Measurements from ENCODE around the gene CTNND2. TPM values are rescaled to one million over a fixed set of nuclear protein-coding genes. Genes with fewer than 3 reads are reported as not detected.
A peak's percentile ranks its signal among the peaks of the same experiment; 100 is the strongest.

The CTNND2 gene
- total and polyA plus RNA-seq, 8 donors = 9.2 to 62.8 (median 43.7) TPM

- intact Hi-C loops (cut with DNase I) = no loop called here
- 96 to 99% methylated on average over 5 of the region's 5 CpGs for WGBS, 2 donors
- no peak overlapping the region for H3K4me3 ChIP-seq
- H3K4me1 ChIP-seq = no peaks in the 10 kb centered on the region
- FAIRE-seq (no peak), ATAC-seq (no peak), DNase-seq (no peak)
- H3K27me3 ChIP-seq = no peaks in the 10 kb centered on the region
- TF ChIP-seq CTCF (IDR thresholded peaks at IDR 0.05) = no peak
- H3K9me3 ChIP-seq = no peaks in the 10 kb centered on the region
- H3K27ac ChIP-seq = no peak overlapping the region
- H3K36me3 ChIP-seq = no peaks in the 10 kb centered on the region
These were observed 856.6 kb downstream of the CTNND2 start for GRCh38 chr5:11047625-11048024.

DNA sequence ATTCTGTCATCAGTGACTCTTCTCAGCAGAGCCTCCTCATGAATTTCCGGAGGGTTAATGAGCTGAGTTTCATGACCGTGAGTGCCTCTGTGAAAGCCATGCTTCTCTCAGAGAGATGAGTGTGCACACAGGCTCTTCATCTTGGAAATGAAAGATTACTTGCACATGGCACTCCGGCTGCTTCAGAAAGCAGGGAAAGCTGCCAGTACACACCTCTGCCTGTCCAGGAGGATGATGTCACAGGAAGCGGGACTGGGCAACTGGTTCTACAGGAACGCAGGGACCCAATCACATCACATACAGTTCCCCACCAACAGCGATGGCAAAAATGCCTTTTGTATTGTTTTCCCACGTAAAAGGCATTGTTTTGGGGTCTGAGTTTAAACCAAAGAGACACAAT, 857.2 kb downstream of the CTNND2 start:
- no peaks in the 10 kb centered on the region for H3K9me3 ChIP-seq
- intact Hi-C loops (cut with DNase I) = no loop called here
- H3K4me3 ChIP-seq = no peak overlapping the region
- H3K27ac ChIP-seq = no peak overlapping the region
- H3K36me3 ChIP-seq = no peaks in the 10 kb centered on the region
- no peaks in the 10 kb centered on the region for H3K27me3 ChIP-seq
- ATAC-seq (peak in 1 of 4 donors; percentile 28), DNase-seq (no peak), FAIRE-seq (no peak)
- H3K4me1 ChIP-seq = no peaks in the 10 kb centered on the region
- no peak for TF ChIP-seq CTCF (IDR thresholded peaks at IDR 0.05)
- 77 to 83% methylated on average over 7 of the region's 7 CpGs for WGBS, 2 donors

GRCh38 chr5:11046160-11046559, 858.1 kb downstream of the CTNND2 start:
- 70 to 78% methylated on average over 7 of the region's 7 CpGs for WGBS, 2 donors
- no peaks in the 10 kb centered on the region for H3K4me1 ChIP-seq
- no peak for ATAC-seq
- no peak overlapping the region for H3K27ac ChIP-seq
- no peak for TF ChIP-seq CTCF (IDR thresholded peaks at IDR 0.05)
- intact Hi-C loops (cut with DNase I) = no loop called here
- DNase-seq = no peak
- no peaks in the 10 kb centered on the region for H3K27me3 ChIP-seq
- no peaks in the 10 kb centered on the region for H3K9me3 ChIP-seq
- no peak overlapping the region for H3K4me3 ChIP-seq
- no peak for FAIRE-seq
- H3K36me3 ChIP-seq = no peaks in the 10 kb centered on the region

GRCh38 chr5:11045411-11045810, 858.8 kb downstream of the CTNND2 start:
- Histone ChIP-seq H3K27ac (no peak overlapping the region), H3K27me3 (no peaks in the 10 kb centered on the region), H3K36me3 (no peaks in the 10 kb centered on the region), H3K4me1 (no peaks in the 10 kb centered on the region), H3K4me3 (no peak overlapping the region), H3K9me3 (no peaks in the 10 kb centered on the region)
- DNase-seq (no peak), ATAC-seq (no peak), FAIRE-seq (no peak)
- 92 to 95% methylated on average over 3 of the region's 3 CpGs for WGBS, 2 donors
- intact Hi-C loops (cut with DNase I) = no loop called here
- TF ChIP-seq CTCF (IDR thresholded peaks at IDR 0.05) = no peak

- no peaks in the 10 kb centered on the region for H3K4me1 ChIP-seq
- DNase-seq (no peak), FAIRE-seq (no peak), ATAC-seq (no peak)
- no peaks in the 10 kb centered on the region for H3K36me3 ChIP-seq
- intact Hi-C loops (cut with DNase I) = no loop called here
- H3K27ac ChIP-seq = no peak overlapping the region
- no peaks in the 10 kb centered on the region for H3K27me3 ChIP-seq
- no peak for TF ChIP-seq CTCF (IDR thresholded peaks at IDR 0.05)
- H3K4me3 ChIP-seq = no peak overlapping the region
- no peaks in the 10 kb centered on the region for H3K9me3 ChIP-seq
These were observed 859.7 kb downstream of the CTNND2 start for GRCh38 chr5:11044581-11044980.
